Measurements from ENCODE around the gene RGL4.

RGL4 gene

DNA sequence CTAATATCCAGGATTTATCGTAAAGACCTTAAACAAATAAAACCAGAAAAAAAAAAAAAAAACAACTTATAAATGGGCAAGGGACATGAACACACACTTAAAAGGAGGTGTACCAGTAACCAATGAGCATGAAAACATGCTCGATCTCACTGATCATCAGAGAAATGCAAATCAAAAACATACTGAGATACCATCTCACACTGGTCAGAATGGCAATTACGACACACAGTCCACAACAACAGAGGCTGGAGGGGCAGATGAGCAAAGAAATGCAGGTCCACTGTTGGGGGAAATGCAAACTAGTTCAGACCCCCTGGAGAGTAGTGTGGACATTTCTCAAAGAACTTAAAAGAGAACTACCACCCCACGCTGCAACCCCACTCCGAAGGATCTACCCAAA, 13.2 kb downstream of the RGL4 start:
- no peaks in the 10 kb centered on the region for H3K79me2 ChIP-seq
- no peaks in the 10 kb centered on the region for H3K36me3 ChIP-seq (ENCODE audit: control insufficient read depth, insufficient read depth, low read length)
- H3K27ac ChIP-seq: no peak overlapping the region
- no peaks in the 10 kb centered on the region for H3K9me3 ChIP-seq (ENCODE audit: control insufficient read depth, low read length)
- peak overlapping the region; percentile 32 for H3K4me3 ChIP-seq (ENCODE audit: low read depth, low read length)
- no peak overlapping the region for H2AFZ ChIP-seq
- TF ChIP-seq, protein P1, sequence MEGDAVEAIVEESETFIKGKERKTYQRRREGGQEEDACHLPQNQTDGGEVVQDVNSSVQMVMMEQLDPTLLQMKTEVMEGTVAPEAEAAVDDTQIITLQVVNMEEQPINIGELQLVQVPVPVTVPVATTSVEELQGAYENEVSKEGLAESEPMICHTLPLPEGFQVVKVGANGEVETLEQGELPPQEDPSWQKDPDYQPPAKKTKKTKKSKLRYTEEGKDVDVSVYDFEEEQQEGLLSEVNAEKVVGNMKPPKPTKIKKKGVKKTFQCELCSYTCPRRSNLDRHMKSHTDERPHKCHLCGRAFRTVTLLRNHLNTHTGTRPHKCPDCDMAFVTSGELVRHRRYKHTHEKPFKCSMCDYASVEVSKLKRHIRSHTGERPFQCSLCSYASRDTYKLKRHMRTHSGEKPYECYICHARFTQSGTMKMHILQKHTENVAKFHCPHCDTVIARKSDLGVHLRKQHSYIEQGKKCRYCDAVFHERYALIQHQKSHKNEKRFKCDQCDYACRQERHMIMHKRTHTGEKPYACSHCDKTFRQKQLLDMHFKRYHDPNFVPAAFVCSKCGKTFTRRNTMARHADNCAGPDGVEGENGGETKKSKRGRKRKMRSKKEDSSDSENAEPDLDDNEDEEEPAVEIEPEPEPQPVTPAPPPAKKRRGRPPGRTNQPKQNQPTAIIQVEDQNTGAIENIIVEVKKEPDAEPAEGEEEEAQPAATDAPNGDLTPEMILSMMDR (IDR thresholded peaks at IDR 0.05): no peak
- peak overlapping the region; percentile 55 for H3K4me2 ChIP-seq (ENCODE audit: low read length)
- peaks cover 24% of the 10 kb centered on the region for H3K4me1 ChIP-seq
- H3K9ac ChIP-seq: no peak overlapping the region
- no peaks in the 10 kb centered on the region for H3K27me3 ChIP-seq (ENCODE audit: control insufficient read depth, insufficient read depth, low read length)

DNA sequence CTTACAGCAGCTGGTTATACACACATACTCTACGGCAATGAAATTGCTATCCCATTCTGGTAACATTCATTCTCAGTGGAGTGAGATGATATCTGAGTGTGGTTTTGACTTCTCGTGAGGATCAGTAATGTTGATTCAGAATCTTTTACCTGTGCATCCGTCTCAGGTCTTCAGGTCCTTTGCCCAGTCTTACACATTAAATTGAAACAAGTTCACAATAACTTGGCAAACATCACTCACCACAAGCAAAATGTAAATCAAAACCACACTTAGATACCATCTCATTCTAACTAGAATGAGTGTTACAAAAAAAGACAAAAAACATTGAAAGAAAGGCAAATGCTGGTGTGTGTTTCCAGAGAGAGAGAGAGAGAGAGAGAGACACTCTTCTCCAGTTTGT, 14.0 kb downstream of the RGL4 start:
- Histone ChIP-seq H3K9me3 (ENCODE audit: control insufficient read depth, low read length) (no peaks in the 10 kb centered on the region), H3K4me1 (peaks cover 24% of the 10 kb centered on the region), H3K36me3 (ENCODE audit: control insufficient read depth, insufficient read depth, low read length) (no peaks in the 10 kb centered on the region), H3K79me2 (no peaks in the 10 kb centered on the region), H3K4me3 (ENCODE audit: low read depth, low read length) (peak overlapping the region; percentile 32), H3K9ac (no peak overlapping the region), H3K27me3 (ENCODE audit: control insufficient read depth, insufficient read depth, low read length) (no peaks in the 10 kb centered on the region), H3K4me2 (ENCODE audit: low read length) (peak overlapping the region; percentile 55), H2AFZ (no peak overlapping the region), H3K27ac (no peak overlapping the region)
- TF ChIP-seq, protein P1 (IDR thresholded peaks at IDR 0.05): no peak

DNA sequence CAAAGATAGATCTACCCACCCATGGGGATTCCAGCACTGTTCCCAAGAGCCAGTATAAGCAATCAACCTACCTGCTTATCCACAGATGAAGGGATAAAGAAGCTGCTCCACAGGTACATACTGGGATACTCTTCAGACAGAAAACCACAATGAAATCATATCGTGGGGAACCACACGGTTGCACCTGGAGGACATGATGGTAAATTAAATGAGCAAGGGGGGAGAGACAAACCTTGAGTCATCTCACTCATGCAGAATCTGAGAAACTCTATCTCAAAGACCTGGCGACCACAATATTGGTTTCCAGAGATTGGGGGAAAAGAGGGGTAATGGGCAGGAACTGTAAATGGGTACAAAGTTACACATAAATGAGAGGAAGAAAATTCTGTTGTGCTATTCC, 14.5 kb downstream of the RGL4 start:
- TF ChIP-seq, protein P1 (IDR thresholded peaks at IDR 0.05): no peak
- Histone ChIP-seq H3K4me2 (ENCODE audit: low read length) (peak overlapping the region; percentile 55), H3K36me3 (ENCODE audit: control insufficient read depth, insufficient read depth, low read length) (no peaks in the 10 kb centered on the region), H3K27ac (no peak overlapping the region), H3K9me3 (ENCODE audit: control insufficient read depth, low read length) (no peaks in the 10 kb centered on the region), H3K4me3 (ENCODE audit: low read depth, low read length) (no peak overlapping the region), H3K27me3 (ENCODE audit: control insufficient read depth, insufficient read depth, low read length) (no peaks in the 10 kb centered on the region), H2AFZ (no peak overlapping the region), H3K79me2 (no peaks in the 10 kb centered on the region), H3K4me1 (peaks cover 19% of the 10 kb centered on the region), H3K9ac (no peak overlapping the region)

DNA sequence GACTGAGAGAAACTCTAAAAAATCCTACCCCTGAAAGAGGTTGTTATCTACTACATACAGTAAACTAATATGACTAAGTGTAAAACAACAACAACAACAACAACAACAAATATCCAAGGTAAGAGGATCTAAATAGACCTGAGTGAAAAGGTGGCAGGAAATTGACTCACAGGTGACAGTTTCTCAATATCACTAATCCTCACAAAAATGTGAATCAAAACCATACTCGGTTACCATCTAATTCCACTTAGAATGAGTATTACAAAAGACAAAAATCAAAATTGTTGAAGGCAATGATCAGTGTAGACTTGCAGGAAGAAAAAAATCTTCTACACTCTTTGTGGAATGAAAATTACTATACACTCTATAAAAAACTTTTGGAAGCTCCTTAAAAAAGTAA, 17.5 kb downstream of the RGL4 start:
- Histone ChIP-seq H3K4me2 (ENCODE audit: low read length) (no peak overlapping the region), H3K9ac (no peak overlapping the region), H3K4me3 (ENCODE audit: low read depth, low read length) (no peak overlapping the region), H2AFZ (no peak overlapping the region), H3K4me1 (peaks cover 6% of the 10 kb centered on the region), H3K9me3 (ENCODE audit: control insufficient read depth, low read length) (no peaks in the 10 kb centered on the region), H3K27ac (no peak overlapping the region), H3K79me2 (no peaks in the 10 kb centered on the region), H3K27me3 (ENCODE audit: control insufficient read depth, insufficient read depth, low read length) (no peaks in the 10 kb centered on the region), H3K36me3 (ENCODE audit: control insufficient read depth, insufficient read depth, low read length) (no peaks in the 10 kb centered on the region)
- TF ChIP-seq, protein P1 (IDR thresholded peaks at IDR 0.05): no peak

DNA sequence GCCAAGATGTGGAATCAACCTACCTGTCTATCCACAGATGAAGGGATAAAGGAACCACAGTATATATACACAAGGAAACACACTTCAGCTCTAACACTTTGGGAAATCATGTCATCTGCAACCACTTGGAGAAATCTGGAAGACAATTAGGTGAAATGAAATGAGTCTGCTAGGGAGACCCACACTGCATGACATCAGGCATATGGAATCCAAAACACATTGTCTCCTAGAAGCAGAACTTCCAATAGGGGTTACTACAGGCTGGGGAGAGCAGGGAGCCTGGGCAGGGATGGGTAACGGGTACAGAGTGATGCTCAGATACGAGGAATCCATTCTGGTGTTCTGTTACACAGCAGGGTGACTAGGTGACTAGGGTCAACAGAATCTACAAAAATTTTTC, 18.3 kb downstream of the RGL4 start:
- no peak overlapping the region for H2AFZ ChIP-seq
- no peaks in the 10 kb centered on the region for H3K9me3 ChIP-seq (ENCODE audit: control insufficient read depth, low read length)
- H3K4me3 ChIP-seq (ENCODE audit: low read depth, low read length): no peak overlapping the region
- peaks cover 6% of the 10 kb centered on the region for H3K4me1 ChIP-seq
- no peak overlapping the region for H3K4me2 ChIP-seq (ENCODE audit: low read length)
- no peaks in the 10 kb centered on the region for H3K79me2 ChIP-seq
- H3K27ac ChIP-seq: no peak overlapping the region
- H3K9ac ChIP-seq: no peak overlapping the region
- TF ChIP-seq, protein P1 (IDR thresholded peaks at IDR 0.05): no peak
- H3K36me3 ChIP-seq (ENCODE audit: control insufficient read depth, insufficient read depth, low read length): no peaks in the 10 kb centered on the region
- no peaks in the 10 kb centered on the region for H3K27me3 ChIP-seq (ENCODE audit: control insufficient read depth, insufficient read depth, low read length)
